Gastrocnemius medialis (tissue), 4 donors: ENCODE results near the gene ELK3.

Source experiments
- CTCF ChIP-seq, 5 experiments: fragments of 450-650 bp in 3 of 5; fragments of 200-600 bp in 2 of 5; sonication (generic) in 2 of 5; IDR thresholded peaks in 4 of 5; conservative IDR thresholded peaks in 1 of 5; 1 replicate in 4 of 5; 2 replicates in 1 of 5; pipeline ENCODE4 v1.5.1; 2016 to 2019; ENCODE audit warnings: antibody characterized with exemption in 5 of 5, mild to moderate bottlenecking in 3 of 5, moderate library complexity in 3 of 5
- POLR2A ChIP-seq, 2 donors: fragments of 450-650 bp; IDR thresholded peaks; one replicate each; pipeline ENCODE4 v1.6.1; 2017; ENCODE audit warnings: antibody characterized with exemption in 2 of 2, mild to moderate bottlenecking in 2 of 2, moderate library complexity in 2 of 2

DNA sequence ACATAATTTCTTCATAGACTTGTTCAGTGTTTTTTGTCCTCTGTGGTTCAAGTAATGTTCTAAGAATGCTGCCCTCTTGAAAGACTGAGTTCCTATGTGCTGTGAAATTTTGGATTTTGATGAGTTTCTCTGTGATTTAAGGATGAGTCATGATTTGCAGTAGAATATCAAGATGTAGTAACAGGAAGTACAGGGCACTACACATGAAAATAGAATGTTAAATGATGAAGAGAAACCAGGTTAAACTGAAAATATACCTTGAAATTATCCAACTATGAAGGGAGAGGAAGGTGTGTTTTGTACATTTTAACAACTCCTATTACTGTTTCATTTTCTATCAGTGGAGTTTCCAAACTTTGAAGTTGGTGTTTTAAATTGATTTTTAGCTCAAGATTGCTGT, 4.8 kb downstream of the ELK3 start:
- TF ChIP-seq CTCF (IDR thresholded peaks at IDR 0.05 in 4 of 5, conservative IDR thresholded peaks at IDR 0.05 in 1 of 5) (no peak), POLR2A (IDR thresholded peaks at IDR 0.05) (no peak)
